GM04504 (cell line): ENCODE measurements around the gene ARHGAP10.
A peak's percentile ranks its signal among the peaks of the same experiment; 100 is the strongest.

Experiments used
- DNase-seq: peaks from one replicate; pipeline ENCODE4 v3.0.0-alpha.2; 2012; ENCODE audit warnings: low read depth

The ARHGAP10 gene

DNA sequence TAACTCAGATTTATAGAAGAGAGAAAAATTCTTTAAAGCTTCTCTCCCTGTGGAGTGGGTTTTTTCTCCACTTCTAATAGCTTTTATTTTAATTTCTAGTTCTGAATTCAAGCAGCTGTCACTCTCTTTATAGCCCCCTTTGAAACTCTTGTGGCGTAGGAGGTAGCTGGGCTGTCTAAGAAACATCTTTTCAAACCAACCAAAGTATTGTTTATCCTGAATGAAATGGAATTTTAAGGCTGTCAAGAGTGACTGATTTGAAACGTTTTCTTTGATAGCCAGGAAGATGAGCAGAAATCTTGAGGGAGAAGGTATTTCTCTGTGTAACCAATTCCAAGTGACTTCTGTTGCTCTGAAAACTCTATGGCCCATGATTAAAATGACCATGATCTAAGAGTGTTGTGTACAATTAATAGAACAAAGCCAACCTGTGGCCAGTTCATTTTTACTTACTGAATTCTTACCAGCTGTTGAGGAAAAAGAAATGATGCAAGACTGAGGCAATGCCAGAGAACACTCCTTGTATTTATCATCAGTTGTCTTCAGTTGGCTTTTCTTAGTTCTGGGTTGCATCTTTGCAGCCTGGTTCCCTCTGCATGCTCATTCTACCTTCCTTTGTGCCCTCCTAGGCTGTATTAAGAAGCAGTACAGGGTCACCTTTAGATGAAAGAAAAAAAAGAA is 298.4 kb downstream of the ARHGAP10 start:
- peak; percentile 54 for DNase-seq

DNA sequence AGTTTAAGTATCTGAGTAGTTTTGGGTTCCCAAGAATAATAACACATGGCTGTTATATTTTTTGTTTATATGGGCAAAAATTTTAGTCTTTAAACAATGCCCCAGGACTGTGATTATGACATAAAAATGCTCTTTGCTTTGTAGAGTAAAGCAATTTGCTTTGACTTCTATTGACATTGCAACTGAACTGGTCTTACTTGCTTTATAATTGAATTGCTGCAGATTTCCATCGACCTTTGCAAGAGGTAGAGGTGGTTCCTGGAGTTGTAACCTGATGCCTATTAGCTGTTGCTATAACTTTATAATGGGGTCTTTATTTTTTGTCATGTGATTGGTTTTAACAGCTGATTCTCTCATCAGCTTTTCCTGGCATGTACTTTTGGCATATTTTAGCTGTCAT is 302.9 kb downstream of the ARHGAP10 start:
- DNase-seq, result no peak

DNA sequence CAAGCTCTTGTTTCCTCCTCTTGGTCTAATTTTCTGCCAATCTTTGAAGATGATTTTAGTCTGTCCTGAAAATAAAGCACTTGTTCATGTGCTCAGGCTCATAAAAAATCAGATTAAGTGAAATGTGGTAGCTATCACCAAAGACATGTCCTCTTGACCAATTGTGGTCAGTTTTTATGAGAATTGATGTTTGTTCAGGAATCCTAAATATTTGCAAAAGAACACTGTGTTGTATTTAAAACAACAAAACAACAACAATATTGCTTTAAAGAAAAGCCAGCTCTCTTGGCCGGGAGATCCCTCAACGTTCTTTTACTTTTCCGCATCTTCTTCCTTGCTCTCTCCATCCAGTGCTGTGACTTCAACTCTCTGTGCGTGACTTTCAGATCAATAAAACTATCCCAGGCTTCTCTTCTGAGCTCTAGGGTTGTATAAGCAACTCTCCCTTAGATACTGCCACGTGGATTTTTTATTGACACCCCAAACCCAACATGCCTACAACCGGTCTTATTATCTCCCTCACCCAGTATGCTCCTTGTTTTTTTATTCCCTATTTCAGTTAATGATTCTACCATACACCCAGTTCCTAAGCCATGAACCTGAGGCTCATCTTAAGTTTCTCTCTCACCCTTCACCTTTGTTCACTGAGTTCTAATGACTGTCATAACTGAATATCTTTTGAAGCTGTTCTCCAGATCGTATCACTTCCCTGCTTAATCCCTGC is 309.9 kb downstream of the ARHGAP10 start:
- DNase-seq, result no peak

DNA sequence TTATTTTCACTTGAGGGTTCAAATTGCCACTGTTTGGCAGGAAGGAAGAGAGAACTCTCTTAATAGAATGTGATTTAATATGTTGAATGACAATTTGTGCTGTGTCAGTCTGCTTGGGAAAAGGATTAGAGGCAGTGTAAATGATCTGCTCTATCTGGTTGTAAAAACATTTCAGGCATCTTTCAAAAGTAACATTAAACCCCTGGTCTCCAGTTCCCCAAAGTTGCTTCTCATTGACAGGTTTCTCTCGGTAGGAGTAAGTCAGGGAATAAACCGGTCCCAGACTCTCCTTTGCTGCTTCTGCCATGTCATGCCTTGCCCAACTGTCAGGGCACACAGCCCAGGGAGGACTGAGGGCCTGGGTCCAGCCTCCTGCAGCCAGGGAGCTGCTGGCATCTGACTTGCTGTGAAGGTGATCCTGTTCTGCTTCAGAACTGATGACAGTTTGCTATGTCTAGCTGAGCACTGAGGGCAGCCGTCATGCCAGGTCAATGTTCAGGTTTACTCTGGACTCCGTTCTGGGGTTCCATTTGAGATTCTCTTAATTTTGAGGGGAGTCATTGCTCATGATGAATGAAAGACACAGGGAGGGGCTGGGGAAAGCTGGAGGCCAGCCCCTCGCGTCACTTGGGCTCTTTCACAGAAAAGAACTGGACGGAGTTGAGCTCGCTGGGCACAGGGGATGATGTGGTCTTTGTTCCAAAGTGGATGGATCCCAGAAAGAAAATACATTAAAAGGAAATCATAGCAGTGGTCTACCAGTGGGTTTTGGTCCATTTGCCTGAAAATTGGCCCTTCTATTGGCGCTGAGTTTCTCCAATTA is 312.4 kb downstream of the ARHGAP10 start:
- DNase-seq, result no peak

DNA sequence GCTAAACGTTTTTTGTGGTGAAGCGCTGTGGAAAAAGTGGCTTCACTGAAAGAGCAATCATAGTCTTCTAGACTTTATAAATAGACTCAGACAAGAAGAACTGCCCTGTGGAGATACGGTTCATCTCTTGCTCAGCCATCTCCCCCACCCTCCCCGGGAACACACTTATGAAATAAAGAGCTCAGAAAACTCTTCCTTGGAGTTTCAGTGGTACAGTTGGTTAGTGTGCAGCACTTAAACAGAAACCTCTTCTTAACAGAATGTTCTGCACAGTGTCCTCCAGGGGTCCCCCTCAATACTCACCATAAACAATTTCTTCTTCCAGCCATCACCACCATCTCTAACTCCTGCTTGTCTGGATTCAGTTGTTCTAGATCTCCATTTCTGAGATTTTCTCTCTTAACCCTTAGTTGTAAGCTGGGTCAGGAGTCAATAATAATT is 313.0 kb downstream of the ARHGAP10 start:
- DNase-seq, result no peak

DNA sequence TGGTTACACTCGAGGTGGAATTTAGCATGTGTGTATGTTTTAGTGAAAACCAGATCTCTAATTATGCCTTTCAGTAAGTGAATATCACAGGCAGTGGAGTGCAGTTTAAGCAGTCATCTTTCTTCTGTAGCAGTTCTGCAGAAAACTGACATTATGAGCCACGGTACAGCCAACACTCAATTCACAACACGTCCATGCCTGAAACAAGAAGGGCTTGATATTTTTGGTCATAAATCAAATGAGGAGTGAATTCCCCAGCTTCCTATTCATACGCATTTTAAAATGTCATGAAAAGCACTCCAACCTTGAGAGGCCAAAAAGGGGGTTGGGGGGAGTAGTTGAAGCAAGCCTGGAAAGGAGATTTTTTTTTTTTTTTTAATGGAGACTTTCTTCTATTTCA is 316.7 kb downstream of the ARHGAP10 start:
- no peak for DNase-seq

DNA sequence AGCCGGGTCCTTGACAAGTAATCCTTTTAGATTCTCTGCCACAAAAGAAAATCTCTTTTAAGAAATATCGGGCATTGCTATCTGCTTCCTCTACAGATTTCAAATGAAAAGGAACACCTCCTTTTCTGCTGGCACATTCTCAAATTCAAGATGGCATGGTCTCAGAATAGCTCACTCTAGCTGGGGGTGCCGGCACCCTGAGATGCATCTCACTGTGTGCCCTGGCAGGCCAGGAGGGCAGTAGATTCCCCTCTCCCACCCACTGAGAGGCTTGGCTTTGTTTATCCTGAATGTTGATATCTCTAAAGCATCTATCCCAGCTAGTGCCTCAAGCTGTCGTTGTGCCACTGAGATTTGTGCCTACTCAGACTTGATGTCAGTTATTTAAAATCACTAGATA is 319.5 kb downstream of the ARHGAP10 start:
- no peak for DNase-seq

DNA sequence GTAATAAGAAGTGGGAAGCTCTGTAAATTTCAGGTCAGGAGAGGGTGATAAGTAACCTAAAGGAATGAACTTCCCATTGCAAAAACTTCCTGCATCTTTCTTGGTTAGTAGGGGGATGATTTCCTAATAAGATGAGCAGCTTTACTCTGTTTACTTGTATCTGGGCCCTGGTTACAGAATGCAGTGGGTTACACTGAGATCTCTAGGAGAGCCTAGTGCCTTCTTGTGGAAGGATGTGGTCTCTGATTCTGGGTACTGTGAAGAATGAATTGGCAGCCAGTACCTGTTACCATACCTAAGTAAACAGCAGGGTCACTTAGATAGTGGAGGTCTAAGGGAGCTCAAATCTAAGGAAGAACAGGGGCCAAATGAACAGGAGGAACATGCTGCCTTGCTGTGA is 320.6 kb downstream of the ARHGAP10 start:
- no peak for DNase-seq

DNA sequence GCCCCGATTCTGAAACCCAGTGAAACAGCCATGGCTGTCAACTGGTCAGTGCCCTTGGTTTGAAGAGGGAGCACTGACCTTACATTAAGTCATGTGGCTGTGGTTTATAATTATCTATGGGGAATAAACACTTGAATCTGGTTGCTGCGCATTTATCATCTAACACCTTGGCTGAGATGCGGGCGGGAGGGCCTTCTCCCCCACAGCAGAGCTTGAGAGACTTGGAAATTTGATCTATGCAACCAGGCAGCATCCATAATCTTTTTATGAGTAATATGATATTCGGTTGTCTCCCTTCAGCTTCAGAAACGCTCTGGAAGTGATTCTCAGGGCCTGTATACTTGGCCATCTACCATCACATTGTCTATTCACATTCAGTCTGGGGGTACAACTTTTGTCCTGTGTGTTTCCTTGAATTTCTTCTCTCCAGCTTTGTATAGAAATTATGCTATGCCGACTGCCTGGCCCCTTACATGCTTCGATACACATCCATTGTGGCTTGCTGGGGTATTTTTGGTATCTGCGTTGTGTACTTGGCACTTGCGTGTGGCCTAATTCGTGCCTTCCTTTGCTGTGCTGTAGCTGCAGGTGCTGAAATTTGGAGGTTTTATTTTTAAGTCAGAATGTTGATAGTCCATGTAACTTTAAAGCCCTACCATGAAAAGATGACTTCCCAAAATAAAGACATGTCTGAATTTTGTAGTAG is 321.6 kb downstream of the ARHGAP10 start:
- no peak for DNase-seq

DNA sequence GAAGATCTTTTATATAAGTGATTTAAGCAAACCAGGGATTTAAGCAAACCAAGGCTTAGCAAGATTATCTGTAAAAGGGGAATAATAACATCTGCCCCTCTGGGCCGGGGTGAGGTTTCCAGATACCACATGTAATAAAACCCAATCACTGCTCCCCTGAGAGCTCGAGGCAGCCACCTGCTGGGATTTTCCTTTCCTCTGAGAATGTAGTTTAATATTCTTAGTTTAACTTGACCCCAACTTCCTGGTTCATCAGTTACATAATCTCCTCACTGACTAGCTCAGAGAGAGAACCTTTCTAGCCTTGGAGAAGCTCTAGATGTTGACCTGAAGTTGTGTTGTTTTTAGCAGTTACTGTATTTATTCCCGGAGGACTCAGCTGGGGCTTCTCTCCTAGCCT is 322.4 kb downstream of the ARHGAP10 start:
- no peak for DNase-seq

DNA sequence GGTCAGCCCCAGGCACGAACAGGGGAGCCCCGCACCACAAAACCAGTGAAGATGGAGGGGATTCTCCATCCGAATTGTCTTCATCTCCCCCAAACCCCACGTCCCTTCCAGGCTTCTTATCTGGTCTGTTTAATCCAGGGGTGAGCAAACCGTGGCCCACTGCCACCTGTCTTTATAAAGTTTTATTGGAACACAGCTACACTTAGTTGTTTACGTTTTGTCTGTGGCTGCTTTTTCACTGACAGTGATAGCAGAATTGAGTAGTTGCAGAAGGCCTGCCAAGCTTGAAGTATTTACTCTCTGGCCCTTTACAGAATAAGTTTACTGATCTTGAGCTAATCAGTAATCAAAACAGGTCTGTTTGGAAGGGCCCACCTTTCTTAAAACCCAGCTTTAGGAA is 324.0 kb downstream of the ARHGAP10 start:
- DNase-seq, result no peak

DNA sequence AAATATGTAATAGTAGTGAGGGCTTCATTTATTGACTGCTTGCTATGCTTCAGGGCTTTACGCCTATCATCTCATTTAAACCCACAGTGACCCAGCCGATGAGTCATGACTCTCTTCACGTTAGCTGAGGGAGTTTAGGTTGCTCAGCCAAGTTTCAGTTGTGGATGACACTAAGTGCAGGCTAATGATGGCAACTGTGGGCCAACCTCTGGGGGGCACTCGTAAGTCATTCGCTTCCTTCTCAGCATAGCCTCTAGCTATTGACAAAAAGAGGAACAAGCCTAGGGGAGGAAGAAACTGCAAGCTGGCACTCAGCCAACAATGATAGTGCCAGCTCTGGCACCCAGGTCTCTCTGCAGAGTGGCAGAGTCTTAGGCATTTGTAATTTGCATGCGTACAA is 325.0 kb downstream of the ARHGAP10 start:
- peak; percentile 19 for DNase-seq

DNA sequence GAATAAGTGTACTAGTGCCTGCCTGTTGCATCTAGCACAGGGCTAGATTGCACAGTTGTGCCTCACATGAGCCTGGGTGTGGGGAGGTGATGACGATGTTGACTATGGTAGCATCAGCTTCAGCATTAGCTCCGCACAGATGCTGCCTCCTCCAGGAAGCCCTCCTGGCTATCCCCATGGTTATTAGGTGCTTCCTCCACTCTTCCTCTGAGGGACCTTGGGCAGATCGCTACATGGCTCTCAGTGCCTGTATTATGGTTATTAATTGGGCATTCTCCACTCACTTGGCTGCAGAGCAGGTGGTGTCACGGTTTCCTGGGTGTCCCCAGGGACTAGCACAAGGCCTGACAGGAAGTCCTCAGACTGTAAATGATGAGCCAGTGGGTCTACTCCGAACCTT is 325.6 kb downstream of the ARHGAP10 start:
- no peak for DNase-seq

DNA sequence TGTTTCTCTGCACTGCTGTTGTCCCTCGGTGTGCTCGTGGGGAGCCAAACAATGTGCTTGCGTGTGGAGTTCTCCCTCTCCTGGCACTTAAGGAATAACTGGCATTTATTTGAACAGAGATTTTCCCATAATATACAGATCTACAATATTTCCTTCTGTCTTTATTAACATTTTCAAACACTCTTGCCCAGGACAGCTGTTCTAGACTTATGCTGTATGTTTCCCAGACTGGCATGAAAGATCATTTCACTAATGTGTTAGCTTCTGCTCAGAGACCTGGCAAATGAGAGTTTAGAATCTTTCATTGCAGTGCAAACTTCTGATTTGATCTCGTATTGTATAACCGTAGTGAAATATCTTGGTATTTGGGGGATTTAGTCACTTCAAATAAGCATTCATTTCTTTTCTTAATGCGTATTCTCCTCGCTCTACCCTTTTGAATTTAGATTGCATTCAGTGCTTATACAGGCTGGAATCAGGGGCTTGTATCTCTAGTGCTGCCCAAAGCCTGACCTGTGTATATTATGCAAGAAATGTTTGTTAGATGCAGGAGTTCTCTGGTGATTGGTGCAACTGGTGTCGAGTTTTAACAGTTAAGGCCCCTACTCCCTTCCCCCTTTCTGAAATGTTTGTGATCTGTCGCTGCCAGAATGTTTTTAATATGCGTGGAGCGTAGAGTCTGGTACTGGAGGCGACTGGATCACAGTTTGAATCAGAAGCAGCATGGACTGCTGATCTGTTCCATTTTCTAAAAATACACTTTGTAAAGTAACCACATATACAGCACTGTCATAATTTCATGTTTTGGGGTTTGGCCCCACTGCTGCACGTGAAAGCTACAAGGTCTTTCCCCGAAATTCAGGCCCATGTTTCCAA is 326.3 kb downstream of the ARHGAP10 start:
- DNase-seq, result no peak

DNA sequence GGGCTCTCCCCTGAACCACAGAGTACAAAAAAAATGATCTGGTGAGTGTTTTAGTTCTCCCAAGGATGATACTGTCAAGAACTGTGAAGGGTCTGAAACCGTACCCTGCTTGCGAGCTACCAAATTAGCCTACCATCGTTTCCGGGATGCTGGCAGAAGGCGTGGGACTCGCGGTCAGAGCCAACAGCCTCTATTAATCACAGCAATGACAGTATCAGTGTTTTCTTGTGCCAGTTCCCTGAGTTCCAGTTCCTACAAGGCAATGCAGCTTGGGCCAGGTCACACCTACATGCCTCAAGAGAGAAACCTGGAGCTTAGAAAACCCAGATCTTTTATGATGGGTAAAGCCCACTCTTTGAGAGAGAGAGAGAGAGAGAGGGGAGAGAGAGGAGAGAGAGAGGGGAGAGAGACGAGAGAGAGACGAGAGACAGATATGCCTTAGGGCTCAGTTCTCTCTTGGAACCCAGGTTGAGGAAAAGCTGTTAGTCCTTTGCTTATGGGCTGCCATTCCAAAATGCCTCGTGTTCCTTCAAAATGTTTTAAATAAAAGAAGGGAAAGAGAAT is 327.8 kb downstream of the ARHGAP10 start:
- no peak for DNase-seq

DNA sequence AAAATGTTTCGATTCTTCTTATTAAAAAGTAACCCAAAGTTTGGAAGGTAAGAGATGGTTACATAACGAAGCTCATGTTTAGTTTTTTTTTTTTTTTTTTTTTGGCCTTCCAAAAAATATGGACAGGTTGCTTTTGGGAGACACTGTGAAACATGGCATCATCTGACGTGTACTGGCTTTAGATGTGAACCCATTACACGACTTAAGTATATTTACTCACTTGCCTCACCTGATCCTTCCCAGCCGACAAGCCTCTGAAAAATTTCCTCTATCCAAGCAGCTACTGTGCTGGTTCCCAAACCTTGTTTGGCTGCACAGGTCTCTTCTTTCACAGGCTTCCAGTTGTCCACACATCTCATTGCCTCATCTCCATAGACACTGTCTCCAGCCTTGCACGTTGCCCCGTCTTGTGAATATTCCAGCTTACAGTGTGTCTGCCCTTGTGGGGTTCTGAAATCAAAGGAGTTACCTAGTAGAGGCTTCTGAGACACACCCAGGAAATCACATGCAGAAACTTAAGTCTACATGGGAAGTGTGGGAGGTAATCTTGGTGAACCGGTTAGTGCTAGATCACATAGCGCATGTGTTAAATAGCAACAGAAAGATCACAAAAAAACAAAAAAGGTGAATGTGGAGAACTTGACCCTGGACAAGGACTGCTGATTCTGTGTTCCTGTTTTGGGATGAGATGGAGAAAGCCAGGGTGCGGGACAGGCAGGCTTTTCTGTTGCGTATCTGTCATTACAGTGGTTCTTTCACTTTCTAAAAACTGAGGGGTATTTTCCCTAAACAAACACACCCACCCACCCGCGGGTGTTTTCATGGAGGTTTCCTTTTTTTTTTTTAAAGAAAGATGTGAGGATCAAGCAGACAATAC is 328.6 kb downstream of the ARHGAP10 start:
- no peak for DNase-seq

DNA sequence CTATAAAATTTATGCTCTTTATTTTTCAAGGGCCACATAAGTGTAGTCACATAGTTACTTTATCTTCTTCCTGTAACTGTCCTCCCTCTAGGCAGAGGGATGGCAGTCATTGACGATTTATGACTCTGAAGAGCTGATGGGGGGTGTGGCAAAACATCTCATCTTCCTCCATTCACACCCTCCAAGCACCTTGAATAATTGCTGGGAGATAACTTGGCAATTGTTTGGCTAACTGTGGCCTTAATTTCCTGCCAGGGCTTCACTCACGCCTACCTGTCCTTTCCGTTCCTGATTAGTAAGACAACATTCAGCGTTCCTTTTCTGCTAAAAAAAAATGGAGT is 329.2 kb downstream of the ARHGAP10 start:
- no peak for DNase-seq

DNA sequence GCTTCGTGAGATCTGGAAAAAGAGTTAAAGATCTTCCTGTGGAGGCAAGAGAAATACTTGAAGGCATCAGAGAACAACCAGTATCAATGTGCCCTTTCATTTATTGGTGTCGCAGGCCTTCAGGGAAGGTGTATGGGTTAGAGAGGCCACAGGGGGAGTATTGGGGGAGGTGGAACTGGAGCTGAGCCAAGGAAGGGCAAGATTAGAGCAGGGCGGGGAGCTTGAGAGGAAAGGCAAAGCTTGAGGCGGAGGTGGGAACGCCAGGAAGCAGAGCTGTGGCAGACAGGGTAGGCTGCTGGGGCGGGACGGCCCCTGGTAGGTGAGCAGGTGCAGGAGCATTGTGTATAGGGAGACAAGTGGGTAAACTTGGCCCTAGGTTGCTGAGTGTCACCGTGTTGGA is 329.9 kb downstream of the ARHGAP10 start:
- no peak for DNase-seq

DNA sequence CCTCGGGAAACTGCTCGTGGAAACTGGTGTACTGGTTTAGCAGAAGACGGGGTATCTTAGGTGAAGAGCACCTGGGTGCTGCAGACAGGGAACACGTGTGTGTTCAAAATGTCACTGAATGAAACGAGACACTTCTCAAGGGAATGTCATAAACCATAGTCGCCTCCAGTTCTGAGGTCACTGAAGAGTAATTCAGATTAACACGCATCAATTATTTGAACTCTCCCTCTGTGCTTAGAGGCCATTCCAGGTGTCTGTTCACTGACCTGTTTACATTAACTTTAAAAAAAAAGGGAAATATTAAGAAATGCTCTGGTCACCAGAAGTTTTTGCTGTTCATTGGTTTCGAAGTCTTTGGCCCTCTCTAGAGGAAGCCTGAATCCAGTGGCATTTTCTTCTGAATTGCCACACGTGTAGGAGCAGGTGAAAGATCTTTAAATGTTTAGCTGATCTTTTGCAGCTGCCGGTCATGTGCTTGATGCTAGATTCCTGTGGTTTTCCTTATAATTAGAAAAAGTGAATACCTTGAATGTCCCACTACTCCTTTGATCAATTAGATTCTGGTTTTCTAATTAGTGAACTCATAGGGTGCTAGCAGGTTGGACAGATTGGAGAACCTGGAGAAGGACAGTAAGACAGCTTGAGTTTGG is 330.5 kb downstream of the ARHGAP10 start:
- DNase-seq, result no peak

DNA sequence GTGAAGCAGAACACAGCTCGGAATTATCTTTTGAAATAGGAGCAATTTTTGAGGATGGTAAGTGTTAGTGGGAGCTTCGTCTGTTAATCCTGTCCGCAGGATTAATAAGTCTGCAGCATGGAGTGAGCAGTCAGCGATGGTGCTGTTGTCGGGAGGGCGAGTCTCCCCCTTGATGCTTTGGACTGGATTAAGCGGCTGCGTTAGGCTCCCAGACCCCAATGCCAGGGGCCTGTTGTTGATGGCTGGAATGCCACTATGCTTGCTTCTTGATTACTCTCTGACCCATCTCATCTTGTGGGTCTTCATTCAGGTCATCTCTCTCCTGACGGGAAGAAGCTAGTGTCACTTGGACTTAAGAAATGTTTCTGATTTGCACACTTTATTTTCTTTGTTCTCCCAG is 332.6 kb downstream of the ARHGAP10 start:
- no peak for DNase-seq
